ENCODE data around the gene SHF.

SHF gene

GRCh38 chr15:45205192-45205591 is 17.4 kb upstream of the SHF start:
- no peak overlapping the region for H3K4me3 ChIP-seq (ENCODE audit: low read depth, low read length)
- peak; percentile 79 for DNase-seq (ENCODE audit: low read depth)

GRCh38 chr15:45203182-45203581 is 15.4 kb upstream of the SHF start:
- no peak overlapping the region for H3K4me3 ChIP-seq (ENCODE audit: low read depth, low read length)

More at GRCh38 chr15:45205192-45205591, 17.4 kb upstream of the SHF start:
- TF ChIP-seq CTCF (conservative IDR thresholded peaks at IDR 0.05; ENCODE audit: low read depth, low read length) = peak; percentile 95

GRCh38 chr15:45201869-45202268 is 14.1 kb upstream of the SHF start:
- H3K4me3 ChIP-seq (ENCODE audit: low read depth, low read length) = no peak overlapping the region
- no peak for TF ChIP-seq CTCF (conservative IDR thresholded peaks at IDR 0.05; ENCODE audit: low read depth, low read length)
- no peak for DNase-seq (ENCODE audit: low read depth)

More at GRCh38 chr15:45203182-45203581, 15.4 kb upstream of the SHF start:
- no peak for TF ChIP-seq CTCF (conservative IDR thresholded peaks at IDR 0.05; ENCODE audit: low read depth, low read length)
- DNase-seq (ENCODE audit: low read depth) = no peak

- no peak for DNase-seq (ENCODE audit: low read depth)
- no peak for TF ChIP-seq CTCF (conservative IDR thresholded peaks at IDR 0.05; ENCODE audit: low read depth, low read length)
- H3K4me3 ChIP-seq (ENCODE audit: low read depth, low read length) = no peak overlapping the region
Measured at GRCh38 chr15:45201557-45201859, 13.7 kb upstream of the SHF start.

GRCh38 chr15:45200799-45201556 is 13.2 kb upstream of the SHF start:
- peak overlapping the region; percentile 90 for H3K4me3 ChIP-seq (ENCODE audit: low read depth, low read length)
- no peak for TF ChIP-seq CTCF (conservative IDR thresholded peaks at IDR 0.05; ENCODE audit: low read depth, low read length)
- peak; percentile 87 for DNase-seq (ENCODE audit: low read depth)

- H3K4me3 ChIP-seq (ENCODE audit: low read depth, low read length) = peak overlapping the region; percentile 90
- no peak for TF ChIP-seq CTCF (conservative IDR thresholded peaks at IDR 0.05; ENCODE audit: low read depth, low read length)
Measured at GRCh38 chr15:45200001-45200798, 12.4 kb upstream of the SHF start.

More at GRCh38 chr15:45200001-45200798, 12.4 kb upstream of the SHF start:
- DNase-seq (ENCODE audit: low read depth) = peak; percentile 91
